Endodermal cell (in vitro differentiated cells): ENCODE data around the gene STXBP1. TPM values are rescaled to one million over a fixed set of nuclear protein-coding genes. Genes with fewer than 3 reads are reported as not detected.

ENCODE experiments used
- DNase-seq: peaks from one replicate; pipeline ENCODE4 v3.0.0-alpha.2; 2017
- H3K27ac ChIP-seq: 2 replicates; pipeline ENCODE4 v1.5.1; 2013; ENCODE audit warnings: mild to moderate bottlenecking, low read depth, low read length, moderate library complexity
- H3K27me3 ChIP-seq: 2 replicates; pipeline ENCODE4 v1.6.1; 2013; ENCODE audit warnings: mild to moderate bottlenecking, low read length, moderate library complexity; ENCODE audit not compliant: insufficient read depth, control insufficient read depth, poor library complexity, severe bottlenecking
- H3K36me3 ChIP-seq: 2 replicates; pipeline ENCODE4 v1.7.0; 2013; ENCODE audit warnings: mild to moderate bottlenecking, low read length, moderate library complexity; ENCODE audit not compliant: control insufficient read depth, insufficient read depth
- H3K4me1 ChIP-seq: one replicate; pipeline ENCODE4 v1.7.0; 2013; ENCODE audit warnings: low read length; ENCODE audit not compliant: control insufficient read depth, insufficient read depth
- H3K4me3 ChIP-seq: 2 replicates; pipeline ENCODE4 v1.5.1; 2013; ENCODE audit warnings: mild to moderate bottlenecking, low read length, moderate library complexity
- H3K9ac ChIP-seq: 2 replicates; pipeline ENCODE4 v1.6.1; 2013; ENCODE audit warnings: mild to moderate bottlenecking, low read length, moderate library complexity; ENCODE audit not compliant: poor library complexity, severe bottlenecking; ENCODE audit errors: extremely low read depth
- H3K9me3 ChIP-seq: 2 replicates; pipeline ENCODE4 v1.6.1; 2013; ENCODE audit warnings: mild to moderate bottlenecking, low read length, moderate library complexity; ENCODE audit not compliant: control insufficient read depth
- H3K27ac Mint-ChIP-seq: 2 replicates; pipeline ENCODE4 v1.8.0; 2020; ENCODE audit warnings: mixed read lengths
- H3K27me3 Mint-ChIP-seq: 2 replicates; pipeline ENCODE4 v1.8.0; 2021; ENCODE audit warnings: mild to moderate bottlenecking, mixed read lengths; ENCODE audit not compliant: insufficient read depth
- H3K36me3 Mint-ChIP-seq: 2 replicates; pipeline ENCODE4 v1.8.0; 2020; ENCODE audit warnings: low read depth, mixed read lengths
- H3K4me1 Mint-ChIP-seq: 2 replicates; pipeline ENCODE4 v1.8.0; 2020; ENCODE audit warnings: mixed read lengths
- H3K4me3 Mint-ChIP-seq: 2 replicates; pipeline ENCODE4 v1.8.0; 2020; ENCODE audit warnings: mild to moderate bottlenecking, moderate library complexity, mixed read lengths
- H3K9me3 Mint-ChIP-seq: 2 replicates; pipeline ENCODE4 v1.8.0; 2020; ENCODE audit warnings: mild to moderate bottlenecking, mixed read lengths
- CTCF ChIP-seq: fragments of 200-600 bp; sonication (generic); conservative IDR thresholded peaks from 2 replicates; pipeline ENCODE4 v1.5.0; 2021; ENCODE audit warnings: antibody characterized with exemption, mild to moderate bottlenecking
- WGBS, 2 experiments: methylation state at CpG; one replicate each; pipeline versions ENCODE4 v1.1.5 to v1.1.7; 2013; ENCODE audit warnings: missing lambda C conversion rate in 2 of 2, mixed read lengths in 1 of 2; ENCODE audit not compliant: insufficient coverage in 1 of 2, insufficient read length in 1 of 2; 5-methylcytosine and 5-hydroxymethylcytosine counted together
- total RNA-seq, 2 donors: library from RNA; stranded (reverse); fragmentation: NEBNext Ultra II Directional in 1 of 2; extraction: Animal tissue kit (Norgen Biotek cat#: 25700) in 1 of 2; gene quantifications; 2 replicates in 1 of 2; 3 replicates in 1 of 2; pipeline ENCODE4 v1.2.1, GENCODE V29; 2021

The STXBP1 gene
- total RNA-seq, 2 donors from 2014 or later = 27.8 to 46.8 TPM

- Mint-ChIP-seq H3K27me3 (peaks cover 8% of the 10 kb centered on the region), H3K9me3 (no peaks in the 10 kb centered on the region), H3K4me1 (peaks cover 22% of the 10 kb centered on the region), H3K27ac (no peak overlapping the region), H3K36me3 (peaks cover 7% of the 10 kb centered on the region), H3K4me3 (peak overlapping the region; percentile 59)
- peaks cover 13% of the 10 kb centered on the region for H3K4me1 ChIP-seq
- no peaks in the 10 kb centered on the region for H3K9me3 ChIP-seq
- 0% methylated on average over 8 to 50 of the region's 50 CpGs for WGBS, 2 experiments
- no peak for DNase-seq
- H3K4me3 ChIP-seq = peak overlapping the region; percentile 86
- peaks cover 8% of the 10 kb centered on the region for H3K27me3 ChIP-seq
- peak; percentile 10 for TF ChIP-seq CTCF
- no peak overlapping the region for H3K27ac ChIP-seq
- no peaks in the 10 kb centered on the region for H3K36me3 ChIP-seq
- peak overlapping the region; percentile 44 for H3K9ac ChIP-seq
Observed at GRCh38 chr9:127568618-127568970, 43.5 kb upstream of the STXBP1 start.

- H3K27me3 Mint-ChIP-seq = peaks cover 8% of the 10 kb centered on the region
- TF ChIP-seq CTCF = no peak
- peak overlapping the region; percentile 96 for H3K27ac ChIP-seq
Observed at GRCh38 chr9:127568971-127569885, 42.8 kb upstream of the STXBP1 start.

GRCh38 chr9:127569886-127570401 is 42.1 kb upstream of the STXBP1 start:
- no peak for DNase-seq
- 69 to 74% methylated on average over 4 of the region's 4 CpGs for WGBS, 2 experiments
- Mint-ChIP-seq H3K27me3 (peaks cover 8% of the 10 kb centered on the region), H3K9me3 (no peaks in the 10 kb centered on the region), H3K27ac (peak overlapping the region; percentile 82), H3K36me3 (peaks cover 4% of the 10 kb centered on the region), H3K4me3 (peak overlapping the region; percentile 59), H3K4me1 (peaks cover 22% of the 10 kb centered on the region)
- TF ChIP-seq CTCF = no peak
- H3K4me3 ChIP-seq = peak overlapping the region; percentile 77
- H3K9me3 ChIP-seq = no peaks in the 10 kb centered on the region
- H3K27me3 ChIP-seq = peaks cover 8% of the 10 kb centered on the region
- H3K27ac ChIP-seq = peak overlapping the region; percentile 96
- H3K4me1 ChIP-seq = peaks cover 13% of the 10 kb centered on the region
- H3K9ac ChIP-seq = peak overlapping the region; percentile 68
- H3K36me3 ChIP-seq = no peaks in the 10 kb centered on the region

More at GRCh38 chr9:127568971-127569885, 42.8 kb upstream of the STXBP1 start:
- Histone ChIP-seq H3K9ac (peak overlapping the region; percentile 68), H3K9me3 (no peaks in the 10 kb centered on the region), H3K27me3 (peaks cover 8% of the 10 kb centered on the region), H3K36me3 (no peaks in the 10 kb centered on the region), H3K4me1 (peaks cover 13% of the 10 kb centered on the region), H3K4me3 (peak overlapping the region; percentile 86)
- DNase-seq = peak; percentile 96
- Mint-ChIP-seq H3K27ac (peak overlapping the region; percentile 82), H3K9me3 (no peaks in the 10 kb centered on the region), H3K36me3 (peaks cover 7% of the 10 kb centered on the region), H3K4me1 (peaks cover 22% of the 10 kb centered on the region), H3K4me3 (peak overlapping the region; percentile 59)
- 0 to 3% methylated on average over 5 to 61 of the region's 78 CpGs for WGBS, 2 experiments
